Measurements from ENCODE around the gene MYLK.

GRCh38 chr3:123606527-123606926, 277.6 kb downstream of the MYLK start:
- TF ChIP-seq CTCF (conservative IDR thresholded peaks at IDR 0.05; ENCODE audit: low read depth, low read length) (no peak), RFX5 (IDR thresholded peaks at IDR 0.05; ENCODE audit: low read depth, low read length) (no peak), POLR2A (IDR thresholded peaks at IDR 0.05; ENCODE audit: low read depth, low read length) (no peak), MAZ (IDR thresholded peaks at IDR 0.05; ENCODE audit: borderline replicate concordance, low read depth, low read length) (no peak), CEBPB (IDR thresholded peaks at IDR 0.05; ENCODE audit: low read depth, low read length) (no peak), MAFK (IDR thresholded peaks at IDR 0.05; ENCODE audit: low read depth, low read length) (no peak), MXI1 (IDR thresholded peaks at IDR 0.05; ENCODE audit: borderline replicate concordance, low read depth, low read length) (no peak), SMC3 (IDR thresholded peaks at IDR 0.05; ENCODE audit: low read depth, low read length) (no peak), ELK1 (IDR thresholded peaks at IDR 0.05; ENCODE audit: borderline replicate concordance, low read depth, low read length) (no peak)

Measured in IMR-90 (cell line).